Epithelial cell of esophagus (primary cell): ENCODE measurements around the gene RASGEF1C.

Experiments
- DNase-seq: peaks from one replicate; pipeline ENCODE4 v3.0.0; 2010; ENCODE audit warnings: low read depth
- H3K4me3 ChIP-seq: 2 replicates; pipeline ENCODE4 v1.5.1; 2011; ENCODE audit warnings: mild to moderate bottlenecking, low read length, control low read depth
- TF ChIP-seq, protein P1 (sequence below): IDR thresholded peaks from 2 replicates; pipeline ENCODE4 v1.5.1; 2011; ENCODE audit warnings: low read depth, mild to moderate bottlenecking, low read length, control low read depth, inconsistent platforms; ENCODE audit not compliant: insufficient read depth; ENCODE audit errors: missing control alignments

The RASGEF1C gene

DNA sequence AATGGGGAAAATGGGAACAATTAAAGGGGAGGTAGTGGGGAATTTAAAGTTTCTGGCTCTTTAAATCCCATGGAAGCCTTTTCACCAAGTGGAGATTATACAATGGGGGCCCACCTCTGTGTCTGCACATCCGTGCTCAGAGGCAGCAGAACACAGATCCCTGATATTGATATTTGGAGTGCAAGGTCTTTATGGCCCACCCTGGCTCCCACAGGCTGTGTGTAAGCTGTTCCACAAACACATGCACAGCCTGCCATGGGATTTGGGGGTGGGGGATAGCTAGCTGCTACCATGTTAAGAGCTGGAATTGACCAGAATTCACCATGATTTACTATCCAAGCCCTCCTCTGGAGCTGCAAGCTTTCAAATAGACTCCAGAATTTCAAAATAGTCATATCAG is 55.9 kb downstream of the RASGEF1C start:
- DNase-seq = no peak
- TF ChIP-seq, protein P1, sequence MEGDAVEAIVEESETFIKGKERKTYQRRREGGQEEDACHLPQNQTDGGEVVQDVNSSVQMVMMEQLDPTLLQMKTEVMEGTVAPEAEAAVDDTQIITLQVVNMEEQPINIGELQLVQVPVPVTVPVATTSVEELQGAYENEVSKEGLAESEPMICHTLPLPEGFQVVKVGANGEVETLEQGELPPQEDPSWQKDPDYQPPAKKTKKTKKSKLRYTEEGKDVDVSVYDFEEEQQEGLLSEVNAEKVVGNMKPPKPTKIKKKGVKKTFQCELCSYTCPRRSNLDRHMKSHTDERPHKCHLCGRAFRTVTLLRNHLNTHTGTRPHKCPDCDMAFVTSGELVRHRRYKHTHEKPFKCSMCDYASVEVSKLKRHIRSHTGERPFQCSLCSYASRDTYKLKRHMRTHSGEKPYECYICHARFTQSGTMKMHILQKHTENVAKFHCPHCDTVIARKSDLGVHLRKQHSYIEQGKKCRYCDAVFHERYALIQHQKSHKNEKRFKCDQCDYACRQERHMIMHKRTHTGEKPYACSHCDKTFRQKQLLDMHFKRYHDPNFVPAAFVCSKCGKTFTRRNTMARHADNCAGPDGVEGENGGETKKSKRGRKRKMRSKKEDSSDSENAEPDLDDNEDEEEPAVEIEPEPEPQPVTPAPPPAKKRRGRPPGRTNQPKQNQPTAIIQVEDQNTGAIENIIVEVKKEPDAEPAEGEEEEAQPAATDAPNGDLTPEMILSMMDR = no peak
- no peak overlapping the region for H3K4me3 ChIP-seq

- TF ChIP-seq, protein P1 = no peak
These were observed 65.2 kb downstream of the RASGEF1C start for GRCh38 chr5:180143656-180144364.

GRCh38 chr5:180142824-180143610 is 66.0 kb downstream of the RASGEF1C start:
- TF ChIP-seq, protein P1 = no peak
- DNase-seq = no peak
- no peak overlapping the region for H3K4me3 ChIP-seq

More at GRCh38 chr5:180143656-180144364, 65.2 kb downstream of the RASGEF1C start:
- no peak for DNase-seq
- H3K4me3 ChIP-seq = no peak overlapping the region

- TF ChIP-seq, protein P1 = no peak
- DNase-seq = no peak
- H3K4me3 ChIP-seq = no peak overlapping the region
These were observed 66.8 kb downstream of the RASGEF1C start for GRCh38 chr5:180142021-180142765.

DNA sequence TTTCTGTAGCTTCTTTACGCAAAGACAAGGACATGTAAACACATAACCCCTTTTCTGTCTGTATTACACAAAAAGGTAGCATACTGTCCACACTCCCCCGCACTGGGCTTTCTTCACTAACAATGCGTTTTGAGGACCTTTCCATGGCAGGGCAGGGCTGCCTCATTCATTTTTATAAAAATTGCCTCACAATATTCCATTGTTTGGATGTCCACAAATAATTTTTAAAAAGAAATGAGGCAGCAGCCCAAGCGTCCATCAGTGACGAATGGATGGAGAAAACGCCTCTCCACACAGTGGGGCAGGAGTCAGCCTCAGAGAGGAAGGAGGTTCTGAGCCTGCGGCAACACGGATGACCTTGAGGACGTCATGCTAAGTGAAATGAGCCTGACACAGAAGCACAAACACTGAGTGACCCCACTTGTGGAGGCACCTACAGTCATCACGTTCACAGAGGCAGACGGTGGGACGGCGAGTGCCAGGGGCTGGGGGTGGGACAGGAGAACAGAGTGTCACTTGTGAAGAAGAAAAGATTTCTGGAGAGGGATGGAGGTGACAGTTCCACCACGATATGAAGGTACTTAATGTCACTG is 67.8 kb downstream of the RASGEF1C start:
- no peak overlapping the region for H3K4me3 ChIP-seq
- DNase-seq = no peak
- TF ChIP-seq, protein P1 = no peak

DNA sequence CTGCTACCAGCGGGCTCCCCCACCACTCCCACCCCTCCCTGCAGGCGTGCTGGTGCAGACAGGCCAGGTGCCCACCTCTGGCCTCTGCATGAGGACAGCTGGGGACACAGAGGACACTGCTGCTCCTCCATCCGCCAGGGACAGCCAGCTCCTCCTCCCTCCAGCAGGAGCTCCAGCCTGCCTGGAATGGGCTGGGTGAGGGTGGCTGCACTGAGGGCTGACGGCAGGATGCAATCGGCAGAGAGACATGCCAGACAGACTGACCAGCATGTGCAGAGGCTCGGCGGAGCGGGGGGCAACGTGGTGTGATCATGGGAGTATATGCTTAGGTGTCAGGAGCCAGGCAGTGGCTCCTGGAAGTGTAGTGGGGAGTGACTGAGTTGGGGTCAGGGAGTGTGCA is 68.4 kb downstream of the RASGEF1C start:
- DNase-seq = no peak
- no peak overlapping the region for H3K4me3 ChIP-seq
- TF ChIP-seq, protein P1 = no peak
